LNCaP clone FGC (cell line): Measurements from ENCODE around the gene ITGA2.

ENCODE experiments used
- DNase-seq: peaks from one replicate; pipeline ENCODE4 v3.0.0-alpha.2; 2011; ENCODE audit warnings: low read depth
- H3K4me3 ChIP-seq: 2 replicates; pipeline ENCODE4 v1.5.1; 2011; ENCODE audit warnings: mild to moderate bottlenecking, low read depth, low read length, control low read depth
- CTCF ChIP-seq: IDR thresholded peaks from 2 replicates; pipeline ENCODE4 v1.5.1; 2012; ENCODE audit warnings: mild to moderate bottlenecking; ENCODE audit not compliant: control insufficient read depth, insufficient read depth; ENCODE audit errors: extremely low read depth

The ITGA2 gene

DNA sequence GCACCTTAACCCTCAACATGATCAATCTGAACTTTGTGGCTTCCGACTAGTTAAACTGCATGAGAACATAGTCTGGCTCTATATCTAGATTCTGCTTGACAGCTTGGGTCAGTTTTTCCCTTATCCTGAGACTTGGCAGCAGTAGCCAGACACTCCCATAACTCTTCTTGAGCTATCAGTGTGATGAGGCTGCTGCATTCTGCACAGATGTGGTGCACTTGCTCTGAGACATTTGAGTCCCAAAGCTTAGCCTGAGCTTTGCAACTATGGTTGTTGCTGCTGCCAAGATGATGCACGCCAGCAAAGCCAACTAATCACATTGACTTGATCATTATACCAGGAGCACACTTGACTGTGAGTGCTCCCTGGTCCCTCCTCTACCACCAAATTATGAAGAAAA, 84.2 kb downstream of the ITGA2 start:
- TF ChIP-seq CTCF, result no peak
- DNase-seq, result no peak
- H3K4me3 ChIP-seq, result no peak overlapping the region

GRCh38 chr5:53076014-53076583, 86.9 kb downstream of the ITGA2 start:
- H3K4me3 ChIP-seq, result no peak overlapping the region
- no peak for TF ChIP-seq CTCF
- no peak for DNase-seq

- no peak for TF ChIP-seq CTCF
- H3K4me3 ChIP-seq, result no peak overlapping the region
- DNase-seq, result no peak
These were observed 91.1 kb downstream of the ITGA2 start for GRCh38 chr5:53080271-53080670.

DNA sequence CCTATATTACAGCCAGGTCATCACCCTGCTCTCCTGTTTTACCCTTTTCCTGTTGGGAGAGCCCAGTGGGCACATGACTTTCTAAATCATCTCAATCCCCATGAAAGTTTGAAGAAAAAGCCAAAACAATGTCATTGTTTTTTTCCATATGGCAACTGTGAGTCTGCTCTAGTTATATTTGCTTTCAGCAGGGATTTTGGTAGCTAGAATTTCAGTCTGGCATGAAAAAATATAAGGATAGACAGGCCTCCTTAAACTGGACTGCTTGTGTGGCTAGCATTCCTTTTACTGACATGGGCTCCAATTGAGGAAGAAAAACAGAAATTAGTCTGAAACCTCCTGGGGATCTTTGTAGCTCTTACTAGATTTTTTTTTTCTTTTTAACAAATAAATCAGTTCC, 94.8 kb downstream of the ITGA2 start:
- TF ChIP-seq CTCF, result no peak

GRCh38 chr5:53084546-53085255, 95.5 kb downstream of the ITGA2 start:
- TF ChIP-seq CTCF, result no peak
- DNase-seq, result no peak
- no peak overlapping the region for H3K4me3 ChIP-seq

More for the DNA sequence above, 94.8 kb downstream of the ITGA2 start:
- no peak overlapping the region for H3K4me3 ChIP-seq
- no peak for DNase-seq

DNA sequence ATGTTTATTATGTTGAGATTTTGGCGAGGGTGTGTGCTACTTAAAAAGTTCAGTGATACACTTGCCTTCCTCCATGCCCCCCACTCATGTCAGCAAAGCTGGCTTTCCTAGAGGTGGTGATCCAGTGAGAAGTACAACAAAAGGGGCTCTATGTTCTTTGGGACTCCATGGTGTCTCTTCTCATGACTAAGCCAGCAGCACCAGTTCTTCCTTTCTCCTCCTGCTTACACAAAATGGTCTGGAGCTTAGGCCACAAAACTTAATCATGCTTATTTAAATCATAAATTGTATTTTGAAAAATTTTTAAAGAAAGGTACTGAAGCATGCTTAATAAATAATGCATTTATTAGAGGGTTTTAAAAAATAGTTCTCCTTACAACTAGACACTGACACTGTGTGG, 98.0 kb downstream of the ITGA2 start:
- no peak for TF ChIP-seq CTCF
- DNase-seq, result no peak
- no peak overlapping the region for H3K4me3 ChIP-seq
